Large intestine (tissue), 3 donors: ENCODE data around the gene LY9. TPM values are rescaled to one million over a fixed set of nuclear protein-coding genes. Genes with fewer than 3 reads are reported as not detected.
"Not testable (repeated sequence)": the region's sequence is repeated elsewhere in the genome, so short reads cannot be mapped to it uniquely, and the experiment has no call there.

ENCODE experiments used
- DNase-seq, 2 donors: peaks; one replicate each; pipeline versions ENCODE4 v3.0.0 to v3.0.0-alpha.2; 2013
- H3K27ac ChIP-seq: one replicate; pipeline ENCODE4 v1.5.1; 2013; ENCODE audit warnings: low read length
- H3K27me3 ChIP-seq: 2 replicates; pipeline ENCODE4 v1.6.1; 2013; ENCODE audit warnings: low read length; ENCODE audit not compliant: control insufficient read depth, insufficient read depth
- H3K36me3 ChIP-seq: 2 replicates; pipeline ENCODE4 v1.6.1; 2013; ENCODE audit warnings: low read length; ENCODE audit not compliant: control insufficient read depth, insufficient read depth
- H3K4me1 ChIP-seq: one replicate; pipeline ENCODE4 v1.6.1; 2013; ENCODE audit warnings: low read length; ENCODE audit not compliant: control insufficient read depth, insufficient read depth
- H3K4me3 ChIP-seq: one replicate; pipeline ENCODE4 v1.5.1; 2013; ENCODE audit warnings: low read length
- H3K9me3 ChIP-seq: one replicate; pipeline ENCODE4 v1.6.1; 2013; ENCODE audit warnings: mild to moderate bottlenecking, low read depth, low read length, moderate library complexity; ENCODE audit not compliant: control insufficient read depth
- WGBS: methylation state at CpG from one replicate; pipeline ENCODE4 v1.1.5; 2013; ENCODE audit warnings: low lambda C conversion rate; ENCODE audit not compliant: insufficient coverage; 5-methylcytosine and 5-hydroxymethylcytosine counted together
- polyA plus RNA-seq: library from polyadenylated mRNA; unstranded; fragments of 120-200 nt; gene quantifications from one replicate; pipeline ENCODE4 v1.2.1, GENCODE V29; 2013

LY9 gene
- polyA plus RNA-seq, 1 donor, result 0.72 TPM

- Histone ChIP-seq H3K4me3 (no peak overlapping the region), H3K9me3 (no peaks in the 10 kb centered on the region), H3K27ac (peak overlapping the region; percentile 69), H3K36me3 (no peaks in the 10 kb centered on the region), H3K27me3 (no peaks in the 10 kb centered on the region), H3K4me1 (peaks cover 24% of the 10 kb centered on the region)
- DNase-seq, result peak in 1 of 2 donors; percentile 29
- WGBS, result no CpG with 5 or more reads among the region's 9 CpGs
Observed at GRCh38 chr1:160781914-160782689, 13.9 kb upstream of the LY9 start.

GRCh38 chr1:160782988-160783765, 12.8 kb upstream of the LY9 start:
- not testable (repeated sequence) for H3K27me3 ChIP-seq, H3K9me3 ChIP-seq, H3K36me3 ChIP-seq, H3K27ac ChIP-seq, DNase-seq, H3K4me3 ChIP-seq
- WGBS, result no CpG with 5 or more reads among the region's 25 CpGs
- H3K4me1 ChIP-seq, result peaks cover 24% of the 10 kb centered on the region

GRCh38 chr1:160789051-160789701, 6.8 kb upstream of the LY9 start:
- Histone ChIP-seq H3K36me3 (no peaks in the 10 kb centered on the region), H3K27ac (no peak overlapping the region), H3K4me1 (no peaks in the 10 kb centered on the region), H3K27me3 (no peaks in the 10 kb centered on the region), H3K4me3 (no peak overlapping the region), H3K9me3 (no peaks in the 10 kb centered on the region)
- DNase-seq, result no peak
- no CpG with 5 or more reads among the region's 11 CpGs for WGBS

- H3K4me3 ChIP-seq, result no peak overlapping the region
- H3K27ac ChIP-seq, result no peak overlapping the region
- H3K36me3 ChIP-seq, result no peaks in the 10 kb centered on the region
- H3K9me3 ChIP-seq, result no peaks in the 10 kb centered on the region
- no peaks in the 10 kb centered on the region for H3K27me3 ChIP-seq
- H3K4me1 ChIP-seq, result no peaks in the 10 kb centered on the region
- 100% methylated on average over 1 of the region's 13 CpGs for whole genome bisulfite sequencing
- DNase-seq, result peak in 1 of 2 donors; percentile 22
Observed at GRCh38 chr1:160789702-160790611, 6.0 kb upstream of the LY9 start.

GRCh38 chr1:160794376-160794775, 1.6 kb upstream of the LY9 start:
- Histone ChIP-seq H3K27ac (no peak overlapping the region), H3K9me3 (no peaks in the 10 kb centered on the region), H3K27me3 (no peaks in the 10 kb centered on the region), H3K4me1 (no peaks in the 10 kb centered on the region), H3K36me3 (no peaks in the 10 kb centered on the region), H3K4me3 (no peak overlapping the region)
- WGBS, result 50% methylated on average over 2 of the region's 3 CpGs
- no peak for DNase-seq

- Histone ChIP-seq H3K27ac (no peak overlapping the region), H3K4me1 (no peaks in the 10 kb centered on the region), H3K27me3 (no peaks in the 10 kb centered on the region), H3K4me3 (no peak overlapping the region), H3K9me3 (peaks cover 6% of the 10 kb centered on the region), H3K36me3 (no peaks in the 10 kb centered on the region)
- 17% methylated on average over 1 of the region's 3 CpGs for WGBS
- no peak for DNase-seq
Observed at GRCh38 chr1:160797271-160797709, 1.3 kb downstream of the LY9 start.

- H3K27me3 ChIP-seq, result no peaks in the 10 kb centered on the region
- WGBS, result no CpG with 5 or more reads among the region's 4 CpGs
- H3K36me3 ChIP-seq, result no peaks in the 10 kb centered on the region
- H3K27ac ChIP-seq, result no peak overlapping the region
- no peak for DNase-seq
- H3K4me3 ChIP-seq, result no peak overlapping the region
- H3K4me1 ChIP-seq, result no peaks in the 10 kb centered on the region
- H3K9me3 ChIP-seq, result peaks cover 7% of the 10 kb centered on the region
Observed at GRCh38 chr1:160797861-160798273, 1.9 kb downstream of the LY9 start.

- no peaks in the 10 kb centered on the region for H3K4me1 ChIP-seq
- WGBS, result 100% methylated on average over 1 of the region's 2 CpGs
- no peaks in the 10 kb centered on the region for H3K27me3 ChIP-seq
- DNase-seq, result no peak
- no peak overlapping the region for H3K27ac ChIP-seq
- no peak overlapping the region for H3K4me3 ChIP-seq
- H3K36me3 ChIP-seq, result no peaks in the 10 kb centered on the region
- H3K9me3 ChIP-seq, result peaks cover 7% of the 10 kb centered on the region
Observed at GRCh38 chr1:160798439-160798838, 2.5 kb downstream of the LY9 start.

GRCh38 chr1:160799641-160800040, 3.7 kb downstream of the LY9 start:
- Histone ChIP-seq H3K36me3 (no peaks in the 10 kb centered on the region), H3K9me3 (peaks cover 7% of the 10 kb centered on the region), H3K27me3 (no peaks in the 10 kb centered on the region), H3K4me1 (no peaks in the 10 kb centered on the region), H3K4me3 (no peak overlapping the region), H3K27ac (no peak overlapping the region)
- no peak for DNase-seq
- WGBS, result no CpG with 5 or more reads among the region's 5 CpGs
